CD4-positive, alpha-beta memory T cell (primary cell): Measurements from ENCODE around the gene HILPDA. TPM values are rescaled to one million over a fixed set of nuclear protein-coding genes. Genes with fewer than 3 reads are reported as not detected.

Source experiments
- CTCF ChIA-PET: fragments of 350-600 bp; sonication (Branson Sonifier 250); formaldehyde crosslinking; loops from one replicate; lab custom pipeline; 2021; ENCODE audit warnings: inconsistent platforms; ENCODE audit not compliant: partially characterized antibody; lab: Charles Lee
- POLR2A ChIA-PET: fragments of 350-600 bp; sonication (Branson Sonifier 250); formaldehyde crosslinking; loops from one replicate; lab custom pipeline; 2021; ENCODE audit not compliant: partially characterized antibody; lab: Charles Lee
- DNase-seq, 5 donors: peaks; one replicate each; pipeline versions ENCODE4 v3.0.0 to v3.0.0-alpha.2; 2020 to 2022; ENCODE audit warnings: mixed read lengths in 1 of 5
- H3K27ac ChIP-seq: one replicate; pipeline ENCODE4 v1.7.0; 2013; ENCODE audit warnings: low read depth, low read length
- H3K27me3 ChIP-seq: 2 replicates; pipeline ENCODE4 v1.7.0; 2013; ENCODE audit warnings: mild to moderate bottlenecking, low read length, moderate library complexity; ENCODE audit not compliant: insufficient read depth
- H3K36me3 ChIP-seq: 2 replicates; pipeline ENCODE4 v1.7.0; 2013; ENCODE audit warnings: mild to moderate bottlenecking, low read length, moderate library complexity; ENCODE audit not compliant: insufficient read depth
- H3K4me1 ChIP-seq: 2 replicates; pipeline ENCODE4 v1.7.0; 2013; ENCODE audit warnings: mild to moderate bottlenecking, low read length, moderate library complexity; ENCODE audit not compliant: insufficient read depth
- H3K4me3 ChIP-seq, 2 donors: one replicate each; pipeline ENCODE4 v1.7.0; 2013; ENCODE audit warnings: low read length in 2 of 2, mild to moderate bottlenecking in 1 of 2
- H3K9me3 ChIP-seq, 2 donors: one replicate each; pipeline ENCODE4 v1.7.0; 2013; ENCODE audit warnings: low read length in 2 of 2, control low read depth in 1 of 2; ENCODE audit not compliant: control insufficient read depth in 1 of 2
- H3K27ac Mint-ChIP-seq, 7 donors: one replicate each; pipeline ENCODE4 v1.8.0; 2020 to 2021; ENCODE audit warnings: mixed read lengths in 7 of 7, mild to moderate bottlenecking in 6 of 7, inconsistent platforms in 3 of 7, moderate library complexity in 3 of 7
- H3K27me3 Mint-ChIP-seq, 2 donors: one replicate each; pipeline ENCODE4 v1.8.0; 2020 to 2021; ENCODE audit warnings: mixed read lengths in 2 of 2
- H3K36me3 Mint-ChIP-seq, 2 donors: one replicate each; pipeline ENCODE4 v1.8.0; 2020 to 2021; ENCODE audit warnings: mixed read lengths in 2 of 2, inconsistent platforms in 1 of 2, mild to moderate bottlenecking in 1 of 2
- H3K4me1 Mint-ChIP-seq, 4 donors: one replicate each; pipeline ENCODE4 v1.8.0; 2020 to 2021; ENCODE audit warnings: mixed read lengths in 4 of 4, mild to moderate bottlenecking in 1 of 4
- H3K4me3 Mint-ChIP-seq, 8 donors: one replicate each; pipeline ENCODE4 v1.8.0; 2020 to 2021; ENCODE audit warnings: mixed read lengths in 8 of 8, mild to moderate bottlenecking in 7 of 8, moderate library complexity in 6 of 8, inconsistent platforms in 3 of 8
- H3K9me3 Mint-ChIP-seq, 8 donors: one replicate each; pipeline ENCODE4 v1.8.0; 2020 to 2021; ENCODE audit warnings: mixed read lengths in 8 of 8, mild to moderate bottlenecking in 5 of 8, inconsistent platforms in 3 of 8, moderate library complexity in 1 of 8
- intact Hi-C: fragments of 100-400 bp; cut with micrococcal nuclease; formaldehyde crosslinking; loops from one replicate; pipeline ENCODE4 v1.15.1; 2023
- polyA plus RNA-seq, 2 donors: library from polyadenylated mRNA; unstranded; fragments of 300-500 nt; fragmentation: Illumina TruSeq; gene quantifications; one replicate each; pipeline ENCODE4 v1.2.3, GENCODE V29; 2021
- total RNA-seq, 2 experiments: library from RNA; stranded (reverse); gene quantifications; one replicate each; pipeline ENCODE4 v1.2.3, GENCODE V29; 2021

The HILPDA gene, protein sequence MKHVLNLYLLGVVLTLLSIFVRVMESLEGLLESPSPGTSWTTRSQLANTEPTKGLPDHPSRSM
- total RNA-seq, result 1 to 10 TPM; 3.4 to 4.5 TPM
- polyA plus RNA-seq, result 1 to 10 TPM; 2.4 to 3.7 TPM

DNA sequence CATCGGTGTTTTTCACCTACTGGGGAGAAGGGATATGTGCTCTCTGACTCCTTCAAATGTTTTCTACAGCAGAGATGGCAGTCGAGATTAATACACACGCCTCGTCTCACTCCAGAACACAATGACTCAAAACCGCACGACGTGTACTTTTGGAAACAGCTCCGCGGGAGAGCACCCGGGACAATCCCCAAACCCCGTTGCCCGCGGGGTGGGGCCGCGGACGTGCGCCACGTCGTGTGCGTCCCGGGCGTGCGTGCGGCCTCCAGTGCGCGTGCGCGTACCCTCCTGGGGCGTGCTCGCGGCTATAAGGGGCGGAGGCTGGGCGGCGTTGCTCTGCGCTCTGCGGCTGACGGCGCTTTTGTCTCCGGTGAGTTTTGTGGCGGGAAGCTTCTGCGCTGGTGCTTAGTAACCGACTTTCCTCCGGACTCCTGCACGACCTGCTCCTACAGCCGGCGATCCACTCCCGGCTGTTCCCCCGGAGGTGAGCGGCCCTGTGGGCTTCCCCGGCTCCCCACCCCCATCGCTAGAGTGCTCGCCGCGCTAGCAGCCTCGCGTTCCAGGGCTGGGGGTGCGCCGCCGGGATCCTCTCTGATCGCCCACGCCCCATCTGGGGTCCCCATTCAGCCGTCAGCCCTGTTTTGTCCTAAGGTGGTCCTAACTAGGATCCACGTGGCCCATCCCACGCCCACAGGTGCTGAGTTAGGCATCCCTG, at the start of gene HILPDA:
Gene HILPDA (plus strand): TSS at position 336 of the 712 bp plus-strand sequence. CDS start 1,391 bp downstream, outside the sequence.
- peaks cover 17 to 30% (median 22%) of the 10 kb centered on the region in 4 donors for H3K4me1 Mint-ChIP-seq
- Histone ChIP-seq H3K4me1 (peaks cover 25% of the 10 kb centered on the region), H3K36me3 (no peaks in the 10 kb centered on the region), H3K9me3 (no peaks in the 10 kb centered on the region), H3K27ac (peak within 1 kb of the TSS; percentile 76), H3K27me3 (no peaks in the 10 kb centered on the region), H3K4me3 (peak within 1 kb of the TSS; percentile 70 to 89)
- peaks cover 0 to 2% of the 10 kb centered on the region in 2 donors for H3K36me3 Mint-ChIP-seq
- peak within 1 kb of the TSS; percentile 86 to 97 (median 94) for H3K4me3 Mint-ChIP-seq
- intact Hi-C loops, result loop anchor here (1.0 to 10.0 kb wide), 5 partner anchors 21 to 868 kb away; partner anchors contain the start of genes ARF5, CALU, GCC1 and METTL2B
- H3K9me3 Mint-ChIP-seq, result no peaks in the 10 kb centered on the region
- CTCF ChIA-PET, result interaction anchor here (1.0 to 7.8 kb wide), 6 partner anchors 27 to 107 kb away, joined by 3 to 138 read pairs (median 5); no protein-coding TSS in a partner anchor
- no peaks in the 10 kb centered on the region for H3K27me3 Mint-ChIP-seq
- POLR2A ChIA-PET, result interaction anchor here (0.9 to 1.4 kb wide), 5 partner anchors 20 to 112 kb away, joined by 3 to 7 read pairs (median 5); partner anchors contain the start of genes IMPDH1, METTL2B and RBM28
- DNase-seq, result peak; percentile 92 to 97 (median 94)
- peak within 1 kb of the TSS; percentile 84 to 98 (median 96) for H3K27ac Mint-ChIP-seq

DNA sequence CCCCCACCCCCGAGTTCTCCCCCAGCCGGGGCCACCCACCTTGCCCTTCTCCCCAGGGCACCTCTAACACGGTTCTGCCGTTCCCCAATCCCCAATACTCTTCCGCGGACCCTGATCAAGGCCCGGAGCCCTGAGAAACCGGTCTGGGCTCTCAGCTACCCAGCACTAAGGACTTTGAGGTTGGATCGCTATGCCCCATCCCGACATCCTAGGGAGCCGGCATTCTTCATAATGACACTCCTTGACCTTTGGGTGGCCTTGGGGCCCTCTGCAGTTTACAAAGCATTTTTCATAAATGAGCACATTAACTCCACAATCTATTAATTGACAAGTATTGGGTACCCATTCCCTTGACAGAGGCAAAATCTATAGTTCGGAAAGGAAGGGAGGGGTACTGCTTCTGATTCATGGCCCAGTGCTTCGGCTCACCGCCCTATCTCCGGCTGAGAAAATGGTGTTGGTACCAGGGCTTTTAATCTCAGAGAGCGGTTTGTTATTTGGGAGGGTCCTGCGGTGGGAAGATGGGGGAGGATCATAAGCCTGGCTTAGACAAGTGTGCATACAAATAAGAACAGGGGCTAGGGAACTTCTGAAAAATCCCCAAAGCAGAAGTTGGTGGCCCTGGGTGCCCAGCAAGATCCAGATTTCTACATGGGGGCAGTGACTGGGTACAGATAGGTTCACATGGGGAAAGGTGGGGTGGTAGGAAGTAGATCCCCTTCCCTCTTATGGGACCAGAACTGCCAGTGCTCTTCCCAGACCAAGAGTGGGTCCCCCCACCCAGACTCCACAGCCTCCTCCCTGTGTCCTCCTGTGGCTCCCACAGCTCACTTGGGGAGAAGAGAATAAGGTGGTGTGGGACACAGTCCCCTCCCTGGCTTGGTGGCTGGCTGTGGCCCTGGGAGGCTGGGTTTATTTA, 49.1 kb upstream of the HILPDA start:
- Mint-ChIP-seq H3K27ac (peak overlapping the region; percentile 69 to 92 (median 84)), H3K4me1 (peaks cover 32 to 57% (median 47%) of the 10 kb centered on the region in 4 donors), H3K27me3 (no peaks in the 10 kb centered on the region), H3K4me3 (peak overlapping the region; percentile 51 to 94 (median 75)), H3K36me3 (peaks cover 8 to 10% of the 10 kb centered on the region in 2 donors), H3K9me3 (no peaks in the 10 kb centered on the region)
- Histone ChIP-seq H3K27me3 (no peaks in the 10 kb centered on the region), H3K4me1 (peaks cover 59% of the 10 kb centered on the region), H3K27ac (no peak overlapping the region), H3K36me3 (no peaks in the 10 kb centered on the region), H3K4me3 (no peak overlapping the region), H3K9me3 (no peaks in the 10 kb centered on the region)
- intact Hi-C loops, result loop anchor here (2.0 kb wide), 1 partner anchor 48 kb away; the partner anchor contains the start of gene HILPDA
- DNase-seq, result no peak
- POLR2A ChIA-PET, result interaction anchor here (0.8 to 1.4 kb wide), 2 partner anchors 20 to 49 kb away, joined by 4 to 5 read pairs; partner anchors contain the start of gene HILPDA
- CTCF ChIA-PET, result interaction anchor here (5.1 to 17.7 kb wide), 2 partner anchors 20 to 54 kb away, joined by 31 to 475 read pairs; no protein-coding TSS in a partner anchor

DNA sequence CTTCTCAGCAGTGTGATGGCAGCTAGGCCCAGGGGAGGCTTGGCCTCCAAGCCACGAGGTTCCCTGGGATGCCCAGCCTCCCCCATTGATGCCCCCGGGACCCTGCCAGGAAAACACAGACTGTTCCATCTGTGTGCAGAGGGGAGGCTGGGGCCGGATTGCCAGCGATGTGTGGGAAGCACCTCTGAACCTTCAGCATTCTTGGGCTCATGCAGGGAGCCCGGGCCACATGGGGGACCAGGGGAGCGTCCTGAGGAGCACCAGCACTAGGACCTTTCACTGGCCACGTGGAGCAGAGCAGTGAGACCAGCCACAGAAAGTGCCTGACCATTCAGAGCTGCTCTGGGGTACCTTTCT, 48.5 kb upstream of the HILPDA start:
- H3K27ac ChIP-seq, result no peak overlapping the region
- DNase-seq, result no peak
- intact Hi-C loops, result loop anchor here (2.0 kb wide), 1 partner anchor 48 kb away; the partner anchor contains the start of gene HILPDA
- no peaks in the 10 kb centered on the region for H3K36me3 ChIP-seq
- H3K4me1 ChIP-seq, result peaks cover 59% of the 10 kb centered on the region
- H3K27ac Mint-ChIP-seq, result peak overlapping the region in 5 of 7 donors; percentile 75 to 86 (median 84)
- H3K9me3 ChIP-seq, result no peaks in the 10 kb centered on the region
- no peaks in the 10 kb centered on the region for H3K27me3 Mint-ChIP-seq
- H3K27me3 ChIP-seq, result no peaks in the 10 kb centered on the region
- H3K9me3 Mint-ChIP-seq, result no peaks in the 10 kb centered on the region
- peak overlapping the region in 4 of 8 donors; percentile 4 to 94 (median 50) for H3K4me3 Mint-ChIP-seq
- ChIA-PET CTCF (interaction anchor here (1.9 to 17.7 kb wide), 4 partner anchors 9 to 60 kb away, joined by 5 to 475 read pairs (median 51); no protein-coding TSS in a partner anchor), POLR2A (interaction anchor here (0.8 to 1.4 kb wide), 3 partner anchors 20 to 52 kb away, joined by 3 to 5 read pairs (median 4); partner anchors contain the start of gene HILPDA)
- peaks cover 32 to 57% (median 47%) of the 10 kb centered on the region in 4 donors for H3K4me1 Mint-ChIP-seq
- H3K4me3 ChIP-seq, result no peak overlapping the region
- H3K36me3 Mint-ChIP-seq, result peaks cover 8% of the 10 kb centered on the region in 2 donors

DNA sequence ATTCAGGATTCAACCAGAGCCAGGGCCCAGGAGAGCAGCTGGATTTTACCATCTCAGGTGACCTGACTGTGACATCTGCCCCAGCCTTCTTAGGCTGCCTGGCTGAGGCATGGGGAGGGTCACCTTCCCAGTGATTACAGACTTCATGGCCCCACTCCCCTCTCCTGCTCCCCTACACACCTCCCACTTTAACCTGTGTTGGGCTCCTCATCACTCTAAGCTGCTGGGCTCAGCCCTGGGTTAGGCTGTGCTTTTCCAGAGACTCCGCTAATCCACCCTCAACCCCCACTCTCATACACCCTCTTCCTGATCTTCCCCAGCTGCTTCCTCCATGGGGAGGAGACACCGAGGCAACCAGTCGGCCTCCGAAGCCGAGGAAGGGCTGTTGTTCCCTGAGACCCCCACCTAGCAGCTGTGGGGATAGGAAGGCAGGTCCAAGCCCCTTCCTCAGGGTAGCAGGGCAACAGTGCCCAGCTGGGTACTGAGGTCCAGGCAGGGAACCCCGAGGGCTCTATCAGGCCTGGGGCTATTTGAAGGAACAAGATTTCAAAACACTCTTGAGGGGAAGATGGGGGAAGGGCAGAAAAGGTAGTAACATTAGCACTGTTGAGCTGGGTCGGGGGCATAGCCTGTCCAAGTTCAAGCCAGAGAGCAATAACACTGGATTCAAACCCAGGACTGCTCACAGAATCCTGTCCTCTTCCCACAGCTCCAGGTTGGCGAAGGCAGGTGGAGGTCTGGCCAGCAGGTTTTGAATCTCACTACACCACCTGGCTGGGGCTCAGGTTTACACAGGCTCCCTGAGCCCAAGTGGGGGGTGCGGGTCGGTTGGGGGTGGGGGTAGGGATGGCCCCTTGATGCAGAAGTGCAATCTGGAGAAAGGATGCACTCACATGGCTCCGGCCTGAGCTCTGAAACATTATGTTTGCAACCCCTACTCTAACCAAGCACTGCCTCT, 47.6 kb upstream of the HILPDA start:
- Mint-ChIP-seq H3K4me1 (peaks cover 31 to 54% (median 45%) of the 10 kb centered on the region in 4 donors), H3K27me3 (no peaks in the 10 kb centered on the region), H3K9me3 (no peaks in the 10 kb centered on the region), H3K36me3 (peaks cover 0 to 1% of the 10 kb centered on the region in 2 donors), H3K4me3 (peak overlapping the region in 7 of 8 donors; percentile 37 to 90 (median 87)), H3K27ac (peak overlapping the region; percentile 67 to 95 (median 86))
- no peaks in the 10 kb centered on the region for H3K9me3 ChIP-seq
- H3K4me1 ChIP-seq, result peaks cover 59% of the 10 kb centered on the region
- no peak overlapping the region for H3K4me3 ChIP-seq
- POLR2A ChIA-PET, result interaction anchor here (0.8 to 1.4 kb wide), 6 partner anchors 8 to 64 kb away, joined by 3 to 5 read pairs (median 4); partner anchors contain the start of genes HILPDA and RBM28
- intact Hi-C loops, result loop anchor here (2.0 kb wide), 1 partner anchor 47 kb away; the partner anchor contains the start of gene HILPDA
- no peak for DNase-seq
- H3K27ac ChIP-seq, result no peak overlapping the region
- H3K27me3 ChIP-seq, result no peaks in the 10 kb centered on the region
- CTCF ChIA-PET, result interaction anchor here (1.1 to 17.7 kb wide), 8 partner anchors 10 to 61 kb away, joined by 3 to 475 read pairs (median 8); partner anchors contain the start of gene HILPDA
- H3K36me3 ChIP-seq, result no peaks in the 10 kb centered on the region

DNA sequence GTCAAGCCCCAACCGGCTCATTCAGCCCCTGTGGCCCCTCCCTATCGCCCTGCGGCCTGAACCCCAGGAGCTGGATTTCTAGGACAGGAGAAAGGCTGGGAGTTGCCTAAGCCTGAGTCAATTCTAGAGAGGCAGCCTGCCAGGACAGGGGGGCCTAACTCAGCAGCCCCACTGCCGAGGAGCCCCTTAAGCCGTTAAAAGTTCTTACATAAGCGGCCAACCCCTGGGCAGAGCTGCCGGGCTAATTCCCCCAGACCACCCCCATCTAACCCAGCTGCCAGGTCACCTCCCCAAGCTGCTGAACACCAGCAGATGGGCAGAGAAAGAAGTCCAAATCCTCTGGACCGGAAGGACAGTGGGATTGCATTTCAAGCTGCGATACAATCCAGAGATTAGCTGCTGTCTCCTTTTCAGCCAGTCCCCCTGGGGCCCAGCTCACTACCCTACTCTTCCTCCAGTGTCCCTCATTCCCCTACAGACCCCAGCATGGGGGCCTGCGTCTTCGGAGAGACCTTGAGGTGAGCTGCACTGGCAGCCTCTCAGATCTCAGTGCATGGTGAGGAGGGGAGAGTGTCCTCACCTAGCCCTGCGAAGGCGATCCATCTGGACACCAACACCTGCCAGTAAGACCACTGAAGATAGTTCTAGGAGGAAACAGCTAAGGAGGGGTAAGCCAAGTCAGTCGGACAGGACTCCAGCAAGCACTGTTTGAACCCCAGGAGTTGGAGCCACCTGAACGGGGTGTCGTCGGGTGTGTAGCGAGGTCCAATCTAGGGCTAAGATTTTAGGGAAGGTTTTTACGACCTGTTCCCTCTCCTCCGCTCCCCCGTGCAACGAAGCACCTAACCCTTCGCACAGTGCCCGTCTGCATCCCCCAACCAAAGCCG, 46.7 kb upstream of the HILPDA start:
- Mint-ChIP-seq H3K4me3 (peak overlapping the region; percentile 85 to 94 (median 88)), H3K4me1 (peaks cover 29 to 50% (median 39%) of the 10 kb centered on the region in 4 donors), H3K36me3 (no peaks in the 10 kb centered on the region), H3K27ac (peak overlapping the region; percentile 86 to 95 (median 93)), H3K27me3 (no peaks in the 10 kb centered on the region), H3K9me3 (no peaks in the 10 kb centered on the region)
- ChIA-PET CTCF (interaction anchor here (1.1 to 17.7 kb wide), 8 partner anchors 10 to 61 kb away, joined by 3 to 475 read pairs (median 8); partner anchors contain the start of gene HILPDA), POLR2A (interaction anchor here (1.0 to 2.2 kb wide), 7 partner anchors 9 to 65 kb away, joined by 3 to 10 read pairs (median 4); partner anchors contain the start of genes HILPDA and RBM28)
- no peaks in the 10 kb centered on the region for H3K27me3 ChIP-seq
- peak overlapping the region; percentile 43 to 92 for H3K4me3 ChIP-seq
- DNase-seq, result no peak
- intact Hi-C loops, result no loop called here
- peak overlapping the region; percentile 85 for H3K27ac ChIP-seq
- H3K36me3 ChIP-seq, result no peaks in the 10 kb centered on the region
- peaks cover 52% of the 10 kb centered on the region for H3K4me1 ChIP-seq
- H3K9me3 ChIP-seq, result no peaks in the 10 kb centered on the region
